ENCODE data around the gene PTBP3.

DNA sequence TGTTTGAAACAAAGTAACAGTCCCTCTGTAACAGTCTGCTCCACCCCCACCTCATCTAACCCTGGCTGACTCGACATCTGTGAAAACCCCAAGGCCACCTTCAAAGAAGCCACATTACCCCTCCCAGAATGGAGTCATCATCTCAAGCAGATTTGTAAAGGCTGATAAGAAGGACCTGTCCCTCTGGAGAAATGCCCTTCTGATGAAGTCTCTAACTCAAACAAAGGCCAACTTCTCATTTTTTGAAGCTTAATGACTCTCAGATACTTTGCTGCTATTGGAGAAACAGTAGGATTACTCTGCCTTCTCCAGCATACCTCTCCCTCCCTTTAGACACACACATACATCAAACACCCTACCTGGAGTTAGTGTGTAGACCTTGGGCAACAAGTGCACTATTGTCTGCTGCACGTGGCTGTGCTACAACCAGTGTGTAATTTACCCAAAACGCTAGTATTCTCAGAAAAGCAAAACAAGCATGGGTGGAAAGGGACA lies 153.0 kb downstream of the PTBP3 start:
- TF ChIP-seq, protein P1, sequence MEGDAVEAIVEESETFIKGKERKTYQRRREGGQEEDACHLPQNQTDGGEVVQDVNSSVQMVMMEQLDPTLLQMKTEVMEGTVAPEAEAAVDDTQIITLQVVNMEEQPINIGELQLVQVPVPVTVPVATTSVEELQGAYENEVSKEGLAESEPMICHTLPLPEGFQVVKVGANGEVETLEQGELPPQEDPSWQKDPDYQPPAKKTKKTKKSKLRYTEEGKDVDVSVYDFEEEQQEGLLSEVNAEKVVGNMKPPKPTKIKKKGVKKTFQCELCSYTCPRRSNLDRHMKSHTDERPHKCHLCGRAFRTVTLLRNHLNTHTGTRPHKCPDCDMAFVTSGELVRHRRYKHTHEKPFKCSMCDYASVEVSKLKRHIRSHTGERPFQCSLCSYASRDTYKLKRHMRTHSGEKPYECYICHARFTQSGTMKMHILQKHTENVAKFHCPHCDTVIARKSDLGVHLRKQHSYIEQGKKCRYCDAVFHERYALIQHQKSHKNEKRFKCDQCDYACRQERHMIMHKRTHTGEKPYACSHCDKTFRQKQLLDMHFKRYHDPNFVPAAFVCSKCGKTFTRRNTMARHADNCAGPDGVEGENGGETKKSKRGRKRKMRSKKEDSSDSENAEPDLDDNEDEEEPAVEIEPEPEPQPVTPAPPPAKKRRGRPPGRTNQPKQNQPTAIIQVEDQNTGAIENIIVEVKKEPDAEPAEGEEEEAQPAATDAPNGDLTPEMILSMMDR (IDR thresholded peaks at IDR 0.05) = no peak
- TF ChIP-seq POLR2A (IDR thresholded peaks at IDR 0.05) = no peak
